Measurements from ENCODE around the gene SPNS3. TPM values are rescaled to one million over a fixed set of nuclear protein-coding genes. Genes with fewer than 3 reads are reported as not detected.

SPNS3 gene
- total and polyA plus RNA-seq, 2 of the 8 experiments (the other 6 are each of a cell fraction or from before 2014, with no cell fraction given): not detected

DNA sequence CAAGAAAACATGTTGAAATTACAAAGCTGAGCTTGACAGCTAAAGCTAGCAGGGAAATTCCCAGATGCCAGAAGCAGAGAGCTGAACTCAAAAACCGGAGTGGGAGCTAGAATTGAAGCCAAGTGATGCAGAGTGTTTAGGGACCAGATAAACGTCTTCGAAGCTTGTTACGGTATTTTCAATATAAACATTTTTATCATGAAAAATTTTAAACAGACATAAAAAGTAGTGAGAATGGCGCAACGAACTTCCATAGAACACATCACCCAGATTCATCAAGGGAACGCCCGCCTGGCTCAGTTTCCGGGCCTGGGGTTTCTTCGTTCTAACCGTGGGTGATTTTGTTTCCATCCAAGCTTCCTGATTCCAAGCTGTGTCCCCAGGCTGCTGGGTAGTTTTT lies 83.0 kb downstream of the SPNS3 start:
- no peak for FAIRE-seq
- Histone ChIP-seq H3K79me1 (ENCODE audit: low read depth, low read length) (no peaks in the 10 kb centered on the region), H2AK5ac (ENCODE audit: low read depth, low read length) (no peak overlapping the region), H3K4me1 (replicated peaks in 1 of 4; ENCODE audit: control insufficient read depth in 3 of 4, insufficient read depth in 4 of 4, low read length in 3 of 4) (peaks cover 0 to 13% (median 9%) of the 10 kb centered on the region in 4 experiments; a peak in 5 of 7 replicates), H4K8ac (ENCODE audit: extremely low read depth, insufficient read depth, low read length) (peak overlapping the region; percentile 46; the same call in 1 of the 2 replicates), H4K5ac (ENCODE audit: insufficient read length, low read depth, low read length) (no peak overlapping the region), H3K4me3 (ENCODE audit: extremely low read depth in 1 of 4, insufficient read depth in 2 of 4, low read depth in 3 of 4, low read length in 4 of 4) (no peak overlapping the region), H3K27me3 (replicated peaks in 1 of 4; ENCODE audit: control insufficient read depth in 3 of 4, extremely low read depth in 1 of 4, insufficient read depth in 3 of 4, low read length in 3 of 4) (no peaks in the 10 kb centered on the region; a peak in 3 of 7 replicates), H3K56ac (replicated peaks; ENCODE audit: insufficient read length, low read depth, low read length) (no peak overlapping the region), H2BK15ac (ENCODE audit: low read length) (no peak overlapping the region), H3K79me2 (ENCODE audit: control insufficient read depth in 1 of 2, insufficient read depth in 2 of 2, low read length in 2 of 2) (no peaks in the 10 kb centered on the region), H3K4me2 (ENCODE audit: insufficient read depth in 1 of 2, low read depth in 2 of 2, low read length in 2 of 2) (no peak overlapping the region), H3K9ac (replicated peaks in 1 of 4; ENCODE audit: extremely low read depth in 1 of 4, low read depth in 3 of 4, low read length in 3 of 4) (no peak overlapping the region), H3K18ac (ENCODE audit: extremely low read depth, low read length) (no peak overlapping the region), H2AFZ (ENCODE audit: low read length) (no peak overlapping the region), H2BK20ac (ENCODE audit: low read length) (no peak overlapping the region), H2BK12ac (ENCODE audit: low read depth, low read length) (no peak overlapping the region), H3K36me3 (ENCODE audit: control insufficient read depth in 2 of 4, insufficient read depth in 4 of 4, low read length in 3 of 4) (no peaks in the 10 kb centered on the region), H3K9me3 (ENCODE audit: insufficient read depth in 2 of 2, low read depth in 1 of 2, low read length in 1 of 2) (no peaks in the 10 kb centered on the region), H3K23me2 (ENCODE audit: low read depth, low read length) (no peaks in the 10 kb centered on the region), H2BK5ac (ENCODE audit: low read depth, low read length) (no peak overlapping the region), H3K14ac (ENCODE audit: insufficient read length) (no peak overlapping the region), H4K20me1 (replicated peaks in 1 of 2; ENCODE audit: control insufficient read depth in 1 of 2, insufficient read depth in 2 of 2, low read length in 2 of 2) (no peaks in the 10 kb centered on the region), H3K4ac (replicated peaks; ENCODE audit: insufficient read length, low read depth, low read length) (no peak overlapping the region), H4K91ac (replicated peaks; ENCODE audit: insufficient read length, low read length) (no peak overlapping the region), H3K23ac (ENCODE audit: insufficient read length) (no peak overlapping the region), H3K27ac (ENCODE audit: low read depth, low read length) (no peak overlapping the region), H2BK120ac (replicated peaks; ENCODE audit: low read depth, low read length) (no peak overlapping the region)
- 91% methylated on average over 11 of the region's 11 CpGs; no CpG with 5 or more reads in 1 of the 2 experiments for WGBS, 2 experiments (ENCODE audit: extremely low coverage in 1 of 2, insufficient coverage in 1 of 2, insufficient read length in 1 of 2, insufficient replicate concordance in 2 of 2, low coverage in 1 of 2, low lambda C conversion rate in 2 of 2, missing lambda C conversion rate in 1 of 2)
- CTCF ChIA-PET (ENCODE audit: partially characterized antibody): interaction anchor here (0.6 to 1.5 kb wide), 6 partner anchors 23 to 131 kb away, joined by 3 to 5 read pairs (median 4); no protein-coding TSS in a partner anchor
- POLR2A ChIA-PET (ENCODE audit: partially characterized antibody): interaction anchor here (37.1 kb wide), 1 partner anchor 30 kb away, joined by 546 read pairs; the partner anchor contains the start of genes GGT6 and MYBBP1A
- no peak for DNase-seq (ENCODE audit: low read depth in 1 of 2, low spot score in 2 of 2)
- TF ChIP-seq SRF (IDR thresholded peaks at IDR 0.05; ENCODE audit: low read depth, low read length) (no peak), GABPA (IDR thresholded peaks at IDR 0.05; ENCODE audit: borderline replicate concordance, insufficient read depth, low read length) (no peak), SUZ12 (IDR thresholded peaks at IDR 0.05; ENCODE audit: low read length) (no peak), SAP30 (IDR thresholded peaks at IDR 0.05; ENCODE audit: insufficient read depth, insufficient replicate concordance, low read length) (no peak), KDM1A (IDR thresholded peaks at IDR 0.05; ENCODE audit: borderline replicate concordance, low read length) (no peak), TAF1 (IDR thresholded peaks at IDR 0.05; ENCODE audit: low read depth, low read length) (no peak), ATF3 (IDR thresholded peaks at IDR 0.05; ENCODE audit: insufficient read depth, low read depth, low read length) (no peak), RFX5 (IDR thresholded peaks at IDR 0.05; ENCODE audit: borderline replicate concordance, low read depth, low read length) (no peak), KDM5A (IDR thresholded peaks at IDR 0.05; ENCODE audit: low read length) (no peak), GTF2F1 (IDR thresholded peaks at IDR 0.05; ENCODE audit: borderline replicate concordance, low read depth, low read length) (no peak), SIX5 (IDR thresholded peaks at IDR 0.05; ENCODE audit: low read depth, low read length) (no peak)
- TF ChIP-seq, protein P1, sequence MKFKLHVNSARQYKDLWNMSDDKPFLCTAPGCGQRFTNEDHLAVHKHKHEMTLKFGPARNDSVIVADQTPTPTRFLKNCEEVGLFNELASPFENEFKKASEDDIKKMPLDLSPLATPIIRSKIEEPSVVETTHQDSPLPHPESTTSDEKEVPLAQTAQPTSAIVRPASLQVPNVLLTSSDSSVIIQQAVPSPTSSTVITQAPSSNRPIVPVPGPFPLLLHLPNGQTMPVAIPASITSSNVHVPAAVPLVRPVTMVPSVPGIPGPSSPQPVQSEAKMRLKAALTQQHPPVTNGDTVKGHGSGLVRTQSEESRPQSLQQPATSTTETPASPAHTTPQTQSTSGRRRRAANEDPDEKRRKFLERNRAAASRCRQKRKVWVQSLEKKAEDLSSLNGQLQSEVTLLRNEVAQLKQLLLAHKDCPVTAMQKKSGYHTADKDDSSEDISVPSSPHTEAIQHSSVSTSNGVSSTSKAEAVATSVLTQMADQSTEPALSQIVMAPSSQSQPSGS (IDR thresholded peaks at IDR 0.05; ENCODE audit: low read length): no peak
